ENCODE measurements around the gene LPAR2.

The LPAR2 gene

DNA sequence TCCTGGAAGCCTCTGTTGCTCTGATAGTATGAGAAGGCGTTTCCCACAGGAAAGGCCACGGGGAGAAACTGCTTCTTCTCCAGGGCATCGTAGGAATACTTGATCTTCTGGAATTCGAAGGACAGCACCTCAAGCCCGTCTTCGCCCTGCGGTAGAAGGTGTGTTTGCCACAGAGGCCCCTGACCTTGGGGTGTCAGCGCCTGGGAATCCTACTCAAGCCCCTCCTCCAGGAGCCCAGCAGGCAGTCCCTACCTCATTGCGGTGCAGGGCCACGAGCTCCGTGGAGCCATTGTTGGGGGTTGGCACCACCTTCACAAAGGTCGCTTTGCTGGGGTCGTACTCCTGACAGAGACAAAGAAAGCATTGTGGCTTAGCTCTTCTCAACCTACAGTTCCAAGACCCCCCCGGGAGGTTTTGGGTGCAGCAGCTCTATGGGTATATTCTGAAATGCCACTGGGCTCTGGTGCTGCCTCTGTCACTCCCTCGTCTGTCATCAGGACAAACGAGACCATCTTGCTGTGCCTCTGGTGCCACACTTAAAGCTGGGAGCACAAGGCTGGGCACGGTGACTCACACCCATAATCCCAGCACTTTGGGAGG lies 31.7 kb upstream of the LPAR2 start:
- H4K91ac ChIP-seq (ENCODE audit: low read depth, low read length), result no peak overlapping the region
- no peak for DNase-seq
- no peak overlapping the region for H3K18ac ChIP-seq (ENCODE audit: low read length)
- no peak overlapping the region for H2AK5ac ChIP-seq (ENCODE audit: low read length)
- peaks cover 7% of the 10 kb centered on the region for H3K79me1 ChIP-seq (ENCODE audit: low read length)
- H3K36me3 ChIP-seq (ENCODE audit: control insufficient read depth in 1 of 2, insufficient read depth in 2 of 2, low read length in 2 of 2), result peaks cover 49% of the 10 kb centered on the region in 2 experiments
- no peak overlapping the region for H2AFZ ChIP-seq (ENCODE audit: insufficient read depth, low read length, poor library complexity)
- H3K79me2 ChIP-seq (ENCODE audit: control insufficient read depth, insufficient read depth, low read length, poor library complexity), result peaks cover 10% of the 10 kb centered on the region
- H3K4me3 ChIP-seq (ENCODE audit: low read depth, low read length), result no peak overlapping the region
- H2BK12ac ChIP-seq (ENCODE audit: low read length), result no peak overlapping the region
- no peak overlapping the region for H4K8ac ChIP-seq (ENCODE audit: low read depth, low read length)
- H3K9ac ChIP-seq (ENCODE audit: low read length), result no peak overlapping the region
- no peak overlapping the region for H3K4ac ChIP-seq (ENCODE audit: low read depth, low read length)
- H2BK120ac ChIP-seq (ENCODE audit: insufficient read depth, low read length, poor library complexity), result no peak overlapping the region
- no peak overlapping the region for H3K23ac ChIP-seq (ENCODE audit: low read length)
- H2BK5ac ChIP-seq (ENCODE audit: low read depth, low read length, poor library complexity), result no peak overlapping the region
- no peaks in the 10 kb centered on the region for H3K27me3 ChIP-seq (ENCODE audit: insufficient read depth, low read length)
- no peak overlapping the region for H3K4me2 ChIP-seq (ENCODE audit: low read length)
- no CpG with 5 or more reads among the region's 17 CpGs for WGBS (ENCODE audit: extremely low coverage, insufficient coverage, insufficient read length)
- no peak overlapping the region for H4K12ac ChIP-seq (ENCODE audit: low read depth, low read length)
- no peak overlapping the region for H3K27ac ChIP-seq (ENCODE audit: low read depth, low read length)
- peaks cover 2% of the 10 kb centered on the region for H3K9me3 ChIP-seq (ENCODE audit: insufficient read depth, low read depth, low read length)
- peaks cover 9 to 14% of the 10 kb centered on the region in 2 experiments for H3K4me1 ChIP-seq (ENCODE audit: control insufficient read depth in 1 of 2, insufficient read depth in 2 of 2, low read length in 2 of 2)
- H3K14ac ChIP-seq (ENCODE audit: low read length), result no peak overlapping the region

- Histone ChIP-seq H3K4me1 (ENCODE audit: control insufficient read depth in 1 of 2, insufficient read depth in 2 of 2, low read length in 2 of 2) (peaks cover 5 to 7% of the 10 kb centered on the region in 2 experiments), H4K8ac (ENCODE audit: low read depth, low read length) (no peak overlapping the region), H3K23ac (ENCODE audit: low read length) (no peak overlapping the region), H3K4me2 (ENCODE audit: low read length) (no peak overlapping the region), H3K18ac (ENCODE audit: low read length) (no peak overlapping the region), H3K4ac (ENCODE audit: low read depth, low read length) (no peak overlapping the region), H3K9ac (ENCODE audit: low read length) (no peak overlapping the region), H3K79me2 (ENCODE audit: control insufficient read depth, insufficient read depth, low read length, poor library complexity) (peaks cover 4% of the 10 kb centered on the region), H3K27me3 (ENCODE audit: insufficient read depth, low read length) (no peaks in the 10 kb centered on the region), H2BK12ac (ENCODE audit: low read length) (no peak overlapping the region), H3K14ac (ENCODE audit: low read length) (no peak overlapping the region), H3K9me3 (ENCODE audit: insufficient read depth, low read depth, low read length) (peaks cover 2% of the 10 kb centered on the region), H3K36me3 (ENCODE audit: control insufficient read depth in 1 of 2, insufficient read depth in 2 of 2, low read length in 2 of 2) (peaks cover 71 to 72% of the 10 kb centered on the region in 2 experiments), H3K27ac (ENCODE audit: low read depth, low read length) (no peak overlapping the region), H4K12ac (ENCODE audit: low read depth, low read length) (no peak overlapping the region), H2AK5ac (ENCODE audit: low read length) (no peak overlapping the region), H2AFZ (ENCODE audit: insufficient read depth, low read length, poor library complexity) (no peak overlapping the region), H4K91ac (ENCODE audit: low read depth, low read length) (no peak overlapping the region), H2BK5ac (ENCODE audit: low read depth, low read length, poor library complexity) (no peak overlapping the region), H3K4me3 (ENCODE audit: low read depth, low read length) (no peak overlapping the region), H2BK120ac (ENCODE audit: insufficient read depth, low read length, poor library complexity) (no peak overlapping the region), H3K79me1 (ENCODE audit: low read length) (no peaks in the 10 kb centered on the region)
- no peak for DNase-seq
- no CpG with 5 or more reads among the region's 10 CpGs for WGBS (ENCODE audit: extremely low coverage, insufficient coverage, insufficient read length)
These were observed 29.4 kb upstream of the LPAR2 start for GRCh38 chr19:19657397-19657783.

DNA sequence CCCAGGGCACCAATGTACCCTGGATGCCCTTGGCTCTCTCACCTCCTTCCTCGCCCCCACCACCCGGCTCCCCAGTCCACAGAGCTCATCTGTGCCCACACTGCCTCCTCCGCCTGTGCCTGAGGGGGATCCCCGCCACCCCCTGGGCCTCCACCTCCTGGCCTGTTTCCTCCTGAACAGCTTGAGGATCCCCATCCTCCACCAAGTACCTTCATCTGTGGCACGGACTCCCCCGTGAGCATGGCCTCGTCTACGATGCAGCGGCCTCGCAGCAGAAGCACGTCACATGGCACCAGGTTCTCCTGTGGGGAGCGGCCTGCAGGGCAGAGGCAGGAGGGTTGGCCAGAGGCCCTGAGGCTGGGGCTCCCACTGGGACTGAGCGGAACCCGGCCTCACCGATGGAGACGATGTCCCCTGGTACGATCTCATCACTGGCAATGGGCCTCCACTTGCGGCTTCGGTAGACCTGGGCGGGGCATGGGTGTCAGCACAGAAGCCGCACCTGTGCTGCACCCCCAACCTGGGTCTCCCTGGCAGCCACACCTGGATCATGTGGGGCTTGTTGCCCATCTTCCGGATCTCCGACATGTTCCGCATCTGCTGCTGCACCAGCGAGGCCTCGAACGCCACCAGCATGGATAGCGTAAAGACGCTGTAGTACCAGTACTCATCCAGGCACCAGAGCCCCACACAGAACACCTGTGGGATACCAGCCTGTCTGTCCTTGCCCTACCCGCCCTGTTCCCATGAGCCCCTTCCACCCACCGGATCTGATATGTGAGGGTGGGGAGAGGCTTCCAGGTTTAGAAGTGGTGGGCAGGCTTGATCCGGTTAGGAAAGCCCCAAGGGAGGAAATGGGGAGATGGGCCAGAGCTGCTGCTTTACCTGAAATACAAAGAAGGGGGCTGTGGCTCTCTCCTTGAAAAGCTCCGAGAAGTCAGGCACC lies 28.7 kb upstream of the LPAR2 start:
- Histone ChIP-seq H3K4me2 (ENCODE audit: low read length) (no peak overlapping the region), H2AK5ac (ENCODE audit: low read length) (no peak overlapping the region), H3K27me3 (ENCODE audit: insufficient read depth, low read length) (no peaks in the 10 kb centered on the region), H3K9ac (ENCODE audit: low read length) (no peak overlapping the region), H3K79me2 (ENCODE audit: control insufficient read depth, insufficient read depth, low read length, poor library complexity) (peaks cover 4% of the 10 kb centered on the region), H2BK120ac (ENCODE audit: insufficient read depth, low read length, poor library complexity) (no peak overlapping the region), H2AFZ (ENCODE audit: insufficient read depth, low read length, poor library complexity) (no peak overlapping the region), H3K36me3 (ENCODE audit: control insufficient read depth in 1 of 2, insufficient read depth in 2 of 2, low read length in 2 of 2) (peaks cover 78 to 79% of the 10 kb centered on the region in 2 experiments), H3K79me1 (ENCODE audit: low read length) (no peaks in the 10 kb centered on the region), H3K14ac (ENCODE audit: low read length) (no peak overlapping the region), H2BK12ac (ENCODE audit: low read length) (no peak overlapping the region), H4K91ac (ENCODE audit: low read depth, low read length) (no peak overlapping the region), H3K4me3 (ENCODE audit: low read depth, low read length) (no peak overlapping the region), H3K27ac (ENCODE audit: low read depth, low read length) (no peak overlapping the region), H3K18ac (ENCODE audit: low read length) (no peak overlapping the region), H3K23ac (ENCODE audit: low read length) (no peak overlapping the region), H3K9me3 (ENCODE audit: insufficient read depth, low read depth, low read length) (peaks cover 2% of the 10 kb centered on the region), H3K4ac (ENCODE audit: low read depth, low read length) (no peak overlapping the region), H2BK5ac (ENCODE audit: low read depth, low read length, poor library complexity) (no peak overlapping the region), H3K4me1 (ENCODE audit: control insufficient read depth in 1 of 2, insufficient read depth in 2 of 2, low read length in 2 of 2) (peaks cover 0 to 3% of the 10 kb centered on the region in 2 experiments), H4K12ac (ENCODE audit: low read depth, low read length) (no peak overlapping the region), H4K8ac (ENCODE audit: low read depth, low read length) (no peak overlapping the region)
- WGBS (ENCODE audit: extremely low coverage, insufficient coverage, insufficient read length), result no CpG with 5 or more reads among the region's 33 CpGs
- no peak for DNase-seq

GRCh38 chr19:19655641-19656343 lies 27.8 kb upstream of the LPAR2 start:
- H3K36me3 ChIP-seq (ENCODE audit: control insufficient read depth in 1 of 2, insufficient read depth in 2 of 2, low read length in 2 of 2), result peaks cover 87 to 88% of the 10 kb centered on the region in 2 experiments
- H2AFZ ChIP-seq (ENCODE audit: insufficient read depth, low read length, poor library complexity), result no peak overlapping the region
- no peak overlapping the region for H2BK12ac ChIP-seq (ENCODE audit: low read length)
- no peaks in the 10 kb centered on the region for H3K27me3 ChIP-seq (ENCODE audit: insufficient read depth, low read length)
- H4K8ac ChIP-seq (ENCODE audit: low read depth, low read length), result no peak overlapping the region
- H3K9me3 ChIP-seq (ENCODE audit: insufficient read depth, low read depth, low read length), result peaks cover 2% of the 10 kb centered on the region
- no peak overlapping the region for H4K12ac ChIP-seq (ENCODE audit: low read depth, low read length)
- no peaks in the 10 kb centered on the region for H3K79me1 ChIP-seq (ENCODE audit: low read length)
- DNase-seq, result no peak
- H3K18ac ChIP-seq (ENCODE audit: low read length), result no peak overlapping the region
- no peak overlapping the region for H2AK5ac ChIP-seq (ENCODE audit: low read length)
- H2BK5ac ChIP-seq (ENCODE audit: low read depth, low read length, poor library complexity), result no peak overlapping the region
- WGBS (ENCODE audit: extremely low coverage, insufficient coverage, insufficient read length), result no CpG with 5 or more reads among the region's 27 CpGs
- no peak overlapping the region for H3K9ac ChIP-seq (ENCODE audit: low read length)
- H3K23ac ChIP-seq (ENCODE audit: low read length), result no peak overlapping the region
- H3K27ac ChIP-seq (ENCODE audit: low read depth, low read length), result no peak overlapping the region
- H3K14ac ChIP-seq (ENCODE audit: low read length), result no peak overlapping the region
- no peaks in the 10 kb centered on the region for H3K79me2 ChIP-seq (ENCODE audit: control insufficient read depth, insufficient read depth, low read length, poor library complexity)
- H3K4me3 ChIP-seq (ENCODE audit: low read depth, low read length), result no peak overlapping the region
- no peak overlapping the region for H2BK120ac ChIP-seq (ENCODE audit: insufficient read depth, low read length, poor library complexity)
- H3K4ac ChIP-seq (ENCODE audit: low read depth, low read length), result no peak overlapping the region
- no peak overlapping the region for H4K91ac ChIP-seq (ENCODE audit: low read depth, low read length)
- no peaks in the 10 kb centered on the region for H3K4me1 ChIP-seq (ENCODE audit: control insufficient read depth in 1 of 2, insufficient read depth in 2 of 2, low read length in 2 of 2)
- H3K4me2 ChIP-seq (ENCODE audit: low read length), result no peak overlapping the region
